Muscle layer of colon (tissue), 2 donors: ENCODE measurements around the gene RGS11.
"Not testable (repeated sequence)": the region's sequence is repeated elsewhere in the genome, so short reads cannot be mapped to it uniquely, and the experiment has no call there.

Source experiments
- H3K27ac ChIP-seq: one replicate; pipeline ENCODE4 v1.7.0; 2013; ENCODE audit warnings: low read depth, mild to moderate bottlenecking, low read length, moderate library complexity
- H3K27me3 ChIP-seq, 2 donors: one replicate each; pipeline ENCODE4 v1.7.0; 2013; ENCODE audit warnings: low read length in 2 of 2, mild to moderate bottlenecking in 2 of 2; ENCODE audit not compliant: insufficient read depth in 2 of 2, control insufficient read depth in 1 of 2
- H3K36me3 ChIP-seq: one replicate; pipeline ENCODE4 v1.7.0; 2013; ENCODE audit warnings: mild to moderate bottlenecking, low read length; ENCODE audit not compliant: insufficient read depth
- H3K4me1 ChIP-seq: one replicate; pipeline ENCODE4 v1.7.0; 2013; ENCODE audit warnings: mild to moderate bottlenecking, low read length; ENCODE audit not compliant: insufficient read depth
- H3K4me3 ChIP-seq, 2 donors: one replicate each; pipeline ENCODE4 v1.7.0; 2013; ENCODE audit warnings: low read length in 2 of 2, low read depth in 1 of 2, mild to moderate bottlenecking in 1 of 2, moderate library complexity in 1 of 2
- H3K9ac ChIP-seq: one replicate; pipeline ENCODE4 v1.7.0; 2013; ENCODE audit warnings: low read length
- H3K9me3 ChIP-seq: one replicate; pipeline ENCODE4 v1.7.0; 2013; ENCODE audit warnings: mild to moderate bottlenecking, low read length
- donor health status: abdominal sarcoma.
- donor health status: Adenocarcinoma of cecum.

RGS11 gene

DNA sequence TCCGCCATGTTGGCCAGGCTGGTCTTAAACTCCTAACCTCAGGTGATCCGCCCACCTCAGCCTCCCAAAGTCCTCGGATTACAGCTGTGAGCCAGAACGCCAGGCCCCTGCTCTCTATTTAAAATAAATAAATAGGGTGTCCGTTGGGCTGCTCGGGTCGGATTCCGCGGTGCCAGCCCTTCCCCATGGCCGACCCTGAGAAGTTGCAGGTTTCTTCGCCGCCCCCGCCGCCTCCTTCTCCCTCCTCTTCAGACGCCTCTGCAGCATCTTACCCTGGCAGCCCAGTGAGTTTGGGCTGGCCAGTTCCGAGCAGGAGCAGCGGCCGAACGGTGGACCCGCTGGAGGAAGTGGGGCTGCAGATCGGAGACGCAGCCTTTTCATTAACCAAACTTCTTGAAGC lies 44.8 kb downstream of the RGS11 start:
- no peak overlapping the region for H3K4me3 ChIP-seq
- no peaks in the 10 kb centered on the region for H3K27me3 ChIP-seq
- H3K27ac ChIP-seq, result no peak overlapping the region
- no peaks in the 10 kb centered on the region for H3K9me3 ChIP-seq
- H3K36me3 ChIP-seq, result peaks cover 20% of the 10 kb centered on the region
- no peak overlapping the region for H3K9ac ChIP-seq
- peaks cover 22% of the 10 kb centered on the region for H3K4me1 ChIP-seq

DNA sequence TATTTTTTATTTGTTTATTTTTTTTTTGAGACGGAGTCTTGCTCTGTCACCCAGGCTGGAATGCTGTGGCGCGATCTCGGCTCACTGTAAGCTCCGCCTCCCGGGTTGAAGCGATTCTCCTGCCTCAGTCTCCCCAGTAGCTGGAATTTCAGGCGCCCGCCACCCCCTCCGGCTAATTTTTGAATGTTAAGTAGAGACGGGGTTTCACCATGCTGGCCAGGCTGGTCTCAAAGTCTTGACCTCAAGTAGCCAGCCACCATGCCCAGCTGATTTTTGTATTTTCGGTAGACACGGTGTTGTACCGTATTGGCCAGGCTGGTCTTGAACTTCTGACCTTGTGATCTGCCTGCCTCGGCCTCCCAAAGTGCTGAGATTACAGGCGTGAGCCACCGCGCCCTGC lies 45.4 kb downstream of the RGS11 start:
- H3K9ac ChIP-seq, H3K9me3 ChIP-seq, H3K4me3 ChIP-seq, H3K27me3 ChIP-seq, H3K27ac ChIP-seq: not testable (repeated sequence)
- Histone ChIP-seq H3K36me3 (peaks cover 25% of the 10 kb centered on the region), H3K4me1 (peaks cover 17% of the 10 kb centered on the region)

DNA sequence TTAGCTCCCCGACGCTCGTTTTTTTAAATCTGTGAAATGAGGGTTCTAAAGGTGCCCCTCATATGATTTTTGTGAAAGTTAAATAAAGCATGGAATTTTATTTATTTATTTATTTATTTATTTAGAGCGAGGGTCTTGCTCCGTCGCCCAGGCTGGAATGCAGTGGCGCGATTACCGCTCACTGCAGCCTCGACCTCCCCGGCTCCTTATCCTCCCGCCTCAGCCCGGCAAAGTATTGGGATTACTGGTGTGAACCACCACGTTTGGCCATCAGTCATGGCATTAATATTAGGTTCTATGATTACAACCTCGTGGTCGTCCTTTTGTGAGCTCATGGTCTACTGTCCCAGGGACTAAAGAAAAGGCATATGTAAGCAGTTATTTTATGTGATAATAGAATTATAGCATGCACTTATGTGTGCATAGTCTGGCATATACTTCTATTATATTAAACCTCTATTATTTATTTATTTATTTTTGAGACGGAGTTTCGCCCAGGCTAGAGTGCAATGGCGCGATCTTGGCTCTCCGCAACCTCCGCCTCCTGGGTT lies 45.9 kb downstream of the RGS11 start:
- Histone ChIP-seq H3K9me3 (no peaks in the 10 kb centered on the region), H3K27ac (peak overlapping the region; percentile 91), H3K9ac (no peak overlapping the region), H3K4me1 (peaks cover 17% of the 10 kb centered on the region), H3K36me3 (peaks cover 29% of the 10 kb centered on the region), H3K4me3 (peak overlapping the region; percentile 86 to 91), H3K27me3 (no peaks in the 10 kb centered on the region)

GRCh38 chr16:228852-229730 lies 46.7 kb downstream of the RGS11 start, which contains the start of gene LUC7L:
TSS of gene LUC7L (minus strand) at chr16:229449. CDS start at chr16:229339, 110 bp downstream.
- Histone ChIP-seq H3K9ac (peak within 1 kb of the TSS; percentile 88), H3K9me3 (no peaks in the 10 kb centered on the region), H3K36me3 (peaks cover 33% of the 10 kb centered on the region)

GRCh38 chr16:228151-228851 lies 47.4 kb downstream of the RGS11 start:
- peak overlapping the region; percentile 88 for H3K9ac ChIP-seq
- no peaks in the 10 kb centered on the region for H3K27me3 ChIP-seq
- H3K36me3 ChIP-seq, result peaks cover 36% of the 10 kb centered on the region
- peak overlapping the region; percentile 91 for H3K27ac ChIP-seq
- peaks cover 17% of the 10 kb centered on the region for H3K4me1 ChIP-seq
- H3K4me3 ChIP-seq, result peak overlapping the region; percentile 86 to 91
- H3K9me3 ChIP-seq, result no peaks in the 10 kb centered on the region

More at GRCh38 chr16:228852-229730, 46.7 kb downstream of the RGS11 start, which contains the start of gene LUC7L:
- H3K4me1 ChIP-seq, result peaks cover 17% of the 10 kb centered on the region
- H3K4me3 ChIP-seq, result peak within 1 kb of the TSS; percentile 86 to 91
- peak within 1 kb of the TSS; percentile 91 for H3K27ac ChIP-seq
- H3K27me3 ChIP-seq, result no peaks in the 10 kb centered on the region

DNA sequence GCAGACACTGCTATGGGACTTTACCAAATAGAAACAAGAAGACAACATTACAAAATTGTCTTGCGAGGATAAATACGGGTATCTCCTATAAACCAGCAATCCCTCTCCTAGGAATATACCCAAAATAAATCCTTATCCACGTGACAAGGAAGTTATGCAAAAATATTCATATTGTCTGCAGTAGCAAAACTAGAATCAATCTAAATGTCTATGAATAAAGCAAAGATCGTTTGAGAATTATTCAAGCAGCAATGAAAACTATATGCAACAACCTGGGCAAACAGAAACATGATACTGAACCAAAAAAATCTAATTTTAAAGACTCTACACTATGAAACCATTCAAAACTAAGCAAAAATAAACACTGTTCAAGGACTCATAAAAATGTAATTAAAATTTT lies 55.7 kb downstream of the RGS11 start:
- peaks cover 45% of the 10 kb centered on the region for H3K36me3 ChIP-seq
- H3K9ac ChIP-seq, result no peak overlapping the region

More for the DNA sequence above, 55.7 kb downstream of the RGS11 start:
- H3K27ac ChIP-seq, result no peak overlapping the region
- H3K27me3 ChIP-seq, result no peaks in the 10 kb centered on the region
- H3K9me3 ChIP-seq, result no peaks in the 10 kb centered on the region
- no peaks in the 10 kb centered on the region for H3K4me1 ChIP-seq
- H3K4me3 ChIP-seq, result no peak overlapping the region
